Brain microvascular endothelial cell (primary cell): ENCODE data around the gene GRIFIN.

Experiments used
- DNase-seq: peaks from one replicate; pipeline ENCODE4 v3.0.0-alpha.2; 2020
- H3K27ac ChIP-seq: fragments of 250-450 bp; sonication (Bioruptor Pico); 2 replicates; pipeline ENCODE4 v1.5.1; 2020; ENCODE audit warnings: mild to moderate bottlenecking, moderate library complexity
- H3K27me3 ChIP-seq: fragments of 250-450 bp; sonication (Bioruptor Pico); replicated peaks from 2 replicates; pipeline ENCODE4 v1.5.1; 2020; ENCODE audit warnings: mild to moderate bottlenecking
- H3K36me3 ChIP-seq: fragments of 250-450 bp; sonication (Bioruptor Pico); replicated peaks from 2 replicates; pipeline ENCODE4 v1.5.1; 2020; ENCODE audit warnings: mild to moderate bottlenecking
- H3K4me3 ChIP-seq: 2 replicates; pipeline ENCODE4 v1.5.1; 2011; ENCODE audit warnings: low read depth, mild to moderate bottlenecking, control low read depth, low read length, moderate library complexity
- in situ Hi-C: cut with HindIII; loops from 2 replicates; pipeline ENCODE4 v1.10.0; 2017; ENCODE audit warnings: low sequenced_read_pairs, low pct_ligation_motif_present
- TF ChIP-seq, protein P1 (sequence below): IDR thresholded peaks from 2 replicates; pipeline ENCODE4 v1.5.1; 2011; ENCODE audit warnings: low read depth, mild to moderate bottlenecking, moderate library complexity, low read length, control low read depth, inconsistent platforms; ENCODE audit errors: missing control alignments

The GRIFIN gene

DNA sequence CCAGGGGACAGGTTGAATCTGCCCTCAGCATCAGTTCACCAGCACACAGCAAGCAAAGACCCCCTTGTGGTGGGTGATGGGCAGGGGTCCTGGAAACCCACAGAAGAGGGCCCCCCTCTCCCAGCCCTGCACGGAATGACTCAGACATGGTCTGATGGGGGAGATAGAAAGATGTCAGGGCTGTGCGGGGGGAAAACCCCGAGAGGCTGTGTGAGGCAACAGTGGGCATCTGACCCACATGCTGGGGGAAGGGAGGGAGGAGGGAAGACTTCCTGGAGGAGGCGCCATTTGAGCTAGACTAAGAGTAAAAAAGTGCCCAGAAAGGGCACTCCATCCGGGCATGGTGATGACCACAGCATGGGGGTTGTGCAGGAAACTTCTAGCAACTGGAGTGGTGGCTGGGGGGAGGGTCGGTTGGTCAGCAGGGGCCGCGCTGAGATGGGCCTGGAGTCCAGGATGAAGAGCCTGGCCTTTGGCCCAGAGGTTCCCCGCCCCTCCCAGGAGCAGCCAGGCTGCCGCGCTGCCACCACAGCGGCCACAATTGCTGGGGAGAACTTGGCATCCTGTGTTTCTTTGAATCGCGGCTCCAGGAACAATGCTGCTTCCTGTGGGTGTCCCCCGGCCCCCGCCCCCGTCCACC, 45.9 kb upstream of the GRIFIN start:
- peaks cover 6% of the 10 kb centered on the region for H3K36me3 ChIP-seq
- no peak overlapping the region for H3K27ac ChIP-seq
- in situ Hi-C loops = no loop called here
- TF ChIP-seq, protein P1, sequence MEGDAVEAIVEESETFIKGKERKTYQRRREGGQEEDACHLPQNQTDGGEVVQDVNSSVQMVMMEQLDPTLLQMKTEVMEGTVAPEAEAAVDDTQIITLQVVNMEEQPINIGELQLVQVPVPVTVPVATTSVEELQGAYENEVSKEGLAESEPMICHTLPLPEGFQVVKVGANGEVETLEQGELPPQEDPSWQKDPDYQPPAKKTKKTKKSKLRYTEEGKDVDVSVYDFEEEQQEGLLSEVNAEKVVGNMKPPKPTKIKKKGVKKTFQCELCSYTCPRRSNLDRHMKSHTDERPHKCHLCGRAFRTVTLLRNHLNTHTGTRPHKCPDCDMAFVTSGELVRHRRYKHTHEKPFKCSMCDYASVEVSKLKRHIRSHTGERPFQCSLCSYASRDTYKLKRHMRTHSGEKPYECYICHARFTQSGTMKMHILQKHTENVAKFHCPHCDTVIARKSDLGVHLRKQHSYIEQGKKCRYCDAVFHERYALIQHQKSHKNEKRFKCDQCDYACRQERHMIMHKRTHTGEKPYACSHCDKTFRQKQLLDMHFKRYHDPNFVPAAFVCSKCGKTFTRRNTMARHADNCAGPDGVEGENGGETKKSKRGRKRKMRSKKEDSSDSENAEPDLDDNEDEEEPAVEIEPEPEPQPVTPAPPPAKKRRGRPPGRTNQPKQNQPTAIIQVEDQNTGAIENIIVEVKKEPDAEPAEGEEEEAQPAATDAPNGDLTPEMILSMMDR = no peak
- peak overlapping the region; percentile 65 for H3K4me3 ChIP-seq
- H3K27me3 ChIP-seq = no peaks in the 10 kb centered on the region
- DNase-seq = no peak

DNA sequence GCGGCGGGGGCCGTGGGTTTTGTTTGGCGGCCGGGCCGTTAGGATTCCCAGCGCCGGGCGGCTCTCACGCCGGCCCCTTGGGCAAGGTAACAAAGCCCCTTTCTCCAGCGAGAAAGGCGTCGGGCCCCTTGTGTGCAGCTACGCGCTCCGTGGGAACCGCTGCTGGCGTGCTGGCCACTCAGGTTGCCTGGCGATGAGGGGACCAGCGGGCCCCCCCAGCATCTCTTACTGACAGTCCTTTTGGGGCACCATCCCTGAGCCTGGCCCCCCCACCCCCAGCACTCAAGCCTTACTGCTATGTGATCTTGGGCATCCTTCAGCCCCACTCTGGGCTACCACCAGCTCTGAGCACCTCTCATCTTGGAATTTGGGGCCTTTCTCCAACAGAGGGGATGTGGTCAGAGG, 45.1 kb upstream of the GRIFIN start:
- no peak for DNase-seq
- no peaks in the 10 kb centered on the region for H3K27me3 ChIP-seq
- no peak overlapping the region for H3K27ac ChIP-seq
- TF ChIP-seq, protein P1 = no peak
- in situ Hi-C loops = no loop called here
- H3K36me3 ChIP-seq = peaks cover 5% of the 10 kb centered on the region
- peak overlapping the region; percentile 65 for H3K4me3 ChIP-seq

DNA sequence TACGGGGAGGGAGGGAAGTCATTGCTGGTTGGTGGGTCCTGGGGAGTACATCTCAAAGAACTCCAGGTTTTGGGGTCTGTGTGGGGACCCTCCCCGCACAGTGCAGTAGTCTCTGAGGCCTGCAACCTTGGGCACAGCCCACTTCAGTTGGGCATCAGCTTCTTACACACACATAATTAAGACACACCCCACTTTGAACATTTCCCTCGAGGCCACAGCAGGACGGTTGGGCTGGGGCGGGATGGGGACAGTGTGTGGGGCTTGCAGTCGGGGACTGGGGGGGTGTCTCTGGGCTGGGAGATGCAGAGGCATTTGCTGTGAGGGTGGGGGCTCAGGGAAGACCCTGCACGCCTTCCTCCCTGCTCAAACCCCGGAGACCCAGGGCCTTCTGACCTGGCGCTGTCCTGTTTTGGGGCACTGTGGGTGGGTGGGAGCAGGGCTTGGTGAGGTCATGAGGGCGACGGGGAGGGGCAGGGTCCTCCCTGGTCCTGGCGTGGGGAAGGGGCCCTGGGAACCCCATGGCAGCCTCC, 44.6 kb upstream of the GRIFIN start:
- in situ Hi-C loops = no loop called here
- H3K27ac ChIP-seq = no peak overlapping the region
- H3K4me3 ChIP-seq = peak overlapping the region; percentile 65
- peaks cover 5% of the 10 kb centered on the region for H3K36me3 ChIP-seq
- no peaks in the 10 kb centered on the region for H3K27me3 ChIP-seq
- TF ChIP-seq, protein P1 = no peak
- DNase-seq = no peak

DNA sequence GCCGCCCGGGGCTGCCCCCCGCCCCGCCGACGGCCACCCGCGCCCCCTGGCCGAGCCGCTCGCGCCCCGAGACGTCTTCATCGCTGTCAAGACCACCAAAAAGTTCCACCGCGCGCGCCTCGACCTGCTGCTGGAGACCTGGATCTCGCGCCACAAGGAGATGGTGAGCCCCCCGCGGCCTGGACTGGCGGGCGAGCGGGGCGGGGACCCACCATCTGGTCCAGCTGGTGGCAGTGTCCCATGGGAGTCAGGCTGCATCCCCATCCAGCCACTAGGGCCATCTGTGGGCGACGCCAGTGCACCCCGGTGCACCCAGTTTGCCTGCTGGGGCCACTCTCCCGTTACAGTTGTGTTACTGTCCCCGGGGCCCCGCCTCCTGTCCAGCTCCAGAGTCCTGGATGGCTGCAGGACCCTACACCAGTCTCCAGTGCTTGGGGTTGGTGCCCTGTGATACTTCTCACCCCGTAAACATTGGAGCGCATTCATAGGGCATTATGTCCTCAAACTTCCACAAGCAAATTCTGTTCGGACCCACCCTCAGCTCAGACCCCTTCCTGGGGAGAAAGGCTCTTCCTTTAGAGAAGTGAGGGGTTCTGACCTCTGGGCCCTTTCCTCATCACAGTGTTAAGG, 44.0 kb upstream of the GRIFIN start:
- no peaks in the 10 kb centered on the region for H3K27me3 ChIP-seq
- in situ Hi-C loops = no loop called here
- H3K27ac ChIP-seq = no peak overlapping the region
- no peak for DNase-seq
- H3K36me3 ChIP-seq = peaks cover 2% of the 10 kb centered on the region
- TF ChIP-seq, protein P1 = peak; percentile 7
- H3K4me3 ChIP-seq = peak overlapping the region; percentile 65

DNA sequence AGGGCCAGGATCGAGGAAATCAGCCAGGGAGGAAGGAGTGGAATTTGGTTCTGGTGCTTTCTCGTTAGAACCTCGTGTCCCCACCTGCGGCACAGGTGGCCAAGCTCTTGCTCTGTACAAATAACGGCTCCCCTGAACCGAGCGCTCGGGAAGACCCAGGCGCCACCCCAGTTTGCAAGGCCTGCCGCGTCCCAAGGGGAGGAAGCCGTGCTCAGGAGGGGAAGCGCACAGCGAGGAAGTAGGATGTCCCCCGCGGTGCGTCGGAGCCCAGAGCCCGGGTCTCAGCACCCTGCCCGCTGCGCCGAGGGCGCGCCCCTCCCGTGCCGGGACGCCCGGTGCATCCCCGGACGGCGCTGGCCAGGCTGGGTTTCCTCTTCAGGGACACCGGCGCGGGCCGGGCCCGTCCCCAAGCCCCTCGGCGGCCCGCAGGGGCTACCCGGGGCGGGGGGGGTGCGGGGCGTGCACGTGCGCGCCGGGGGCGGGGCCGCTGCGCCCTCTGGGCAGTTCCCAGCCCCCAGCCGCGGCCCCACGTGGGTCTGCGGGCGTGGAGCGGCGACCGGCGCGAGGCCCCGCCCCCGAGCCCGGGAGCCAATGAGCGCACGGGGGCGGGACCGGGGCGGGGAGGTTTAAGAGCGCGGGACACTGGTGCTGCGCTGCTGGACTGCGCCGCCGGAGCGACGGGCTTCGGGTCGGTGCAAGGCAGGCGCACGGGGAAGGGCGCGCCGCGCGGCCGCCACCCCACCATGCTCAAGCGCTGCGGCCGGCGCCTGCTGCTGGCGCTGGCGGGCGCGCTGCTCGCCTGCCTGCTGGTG, 43.1 kb upstream of the GRIFIN start, which contains the start of gene LFNG:
LFNG (plus strand) TSS at position 656 of the 812 bp plus-strand sequence; CDS start at position 744, 88 bp downstream.
- H3K4me3 ChIP-seq = peak within 1 kb of the TSS; percentile 65
- in situ Hi-C loops = no loop called here
- no peak within 1 kb of the TSS for H3K27ac ChIP-seq
- H3K27me3 ChIP-seq = no peaks in the 10 kb centered on the region
- TF ChIP-seq, protein P1 = no peak
- DNase-seq = peak; percentile 71
- H3K36me3 ChIP-seq = no peaks in the 10 kb centered on the region
